GM10248 (cell line): ENCODE results near the gene DNAJC16.

Experiments
- CTCF ChIA-PET: fragments of 300-600 bp; sonication (Branson Sonifier 250); formaldehyde crosslinking; extraction: SDS; loops from one replicate; lab custom pipeline; 2021; ENCODE audit warnings: antibody characterized with exemption; lab: Yijun Ruan, JAX
- POLR2A ChIA-PET: fragments of 350-650 bp; sonication (Branson Sonifier 250); formaldehyde crosslinking; extraction: SDS; loops from one replicate; lab custom pipeline; 2020; ENCODE audit warnings: antibody characterized with exemption; lab: Yijun Ruan, JAX
- DNase-seq: peaks from one replicate; pipeline ENCODE4 v3.0.0; 2012; ENCODE audit errors: extremely low spot score
- TF ChIP-seq, protein P1 (sequence below): IDR thresholded peaks from 2 replicates; pipeline ENCODE4 v1.5.1; 2012; ENCODE audit warnings: mild to moderate bottlenecking, low read depth; ENCODE audit errors: extremely low read depth, missing control alignments, control extremely low read depth

Gene DNAJC16

DNA sequence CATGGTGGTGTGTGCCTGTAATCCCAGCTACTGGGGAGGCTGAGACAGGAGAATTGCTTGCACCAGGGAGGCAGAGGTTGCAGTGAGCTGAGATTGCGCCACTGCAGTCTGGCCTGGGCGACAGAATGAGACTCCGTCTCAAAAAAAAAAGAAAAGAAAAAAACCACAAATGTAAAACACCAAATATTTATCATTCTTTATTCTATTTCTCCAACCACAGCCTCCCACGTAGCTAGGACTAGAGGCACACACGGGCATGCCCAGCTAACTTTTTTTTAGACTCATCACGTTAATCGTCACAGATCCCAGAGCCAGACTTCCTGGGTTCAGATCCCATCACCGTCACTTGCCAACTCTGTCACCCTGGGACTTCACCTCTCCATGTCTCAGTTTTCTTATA lies 13.5 kb downstream of the DNAJC16 start:
- TF ChIP-seq, protein P1, sequence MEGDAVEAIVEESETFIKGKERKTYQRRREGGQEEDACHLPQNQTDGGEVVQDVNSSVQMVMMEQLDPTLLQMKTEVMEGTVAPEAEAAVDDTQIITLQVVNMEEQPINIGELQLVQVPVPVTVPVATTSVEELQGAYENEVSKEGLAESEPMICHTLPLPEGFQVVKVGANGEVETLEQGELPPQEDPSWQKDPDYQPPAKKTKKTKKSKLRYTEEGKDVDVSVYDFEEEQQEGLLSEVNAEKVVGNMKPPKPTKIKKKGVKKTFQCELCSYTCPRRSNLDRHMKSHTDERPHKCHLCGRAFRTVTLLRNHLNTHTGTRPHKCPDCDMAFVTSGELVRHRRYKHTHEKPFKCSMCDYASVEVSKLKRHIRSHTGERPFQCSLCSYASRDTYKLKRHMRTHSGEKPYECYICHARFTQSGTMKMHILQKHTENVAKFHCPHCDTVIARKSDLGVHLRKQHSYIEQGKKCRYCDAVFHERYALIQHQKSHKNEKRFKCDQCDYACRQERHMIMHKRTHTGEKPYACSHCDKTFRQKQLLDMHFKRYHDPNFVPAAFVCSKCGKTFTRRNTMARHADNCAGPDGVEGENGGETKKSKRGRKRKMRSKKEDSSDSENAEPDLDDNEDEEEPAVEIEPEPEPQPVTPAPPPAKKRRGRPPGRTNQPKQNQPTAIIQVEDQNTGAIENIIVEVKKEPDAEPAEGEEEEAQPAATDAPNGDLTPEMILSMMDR: no peak
- no peak for DNase-seq
- POLR2A ChIA-PET: no interaction called here
- CTCF ChIA-PET: no interaction called here

DNA sequence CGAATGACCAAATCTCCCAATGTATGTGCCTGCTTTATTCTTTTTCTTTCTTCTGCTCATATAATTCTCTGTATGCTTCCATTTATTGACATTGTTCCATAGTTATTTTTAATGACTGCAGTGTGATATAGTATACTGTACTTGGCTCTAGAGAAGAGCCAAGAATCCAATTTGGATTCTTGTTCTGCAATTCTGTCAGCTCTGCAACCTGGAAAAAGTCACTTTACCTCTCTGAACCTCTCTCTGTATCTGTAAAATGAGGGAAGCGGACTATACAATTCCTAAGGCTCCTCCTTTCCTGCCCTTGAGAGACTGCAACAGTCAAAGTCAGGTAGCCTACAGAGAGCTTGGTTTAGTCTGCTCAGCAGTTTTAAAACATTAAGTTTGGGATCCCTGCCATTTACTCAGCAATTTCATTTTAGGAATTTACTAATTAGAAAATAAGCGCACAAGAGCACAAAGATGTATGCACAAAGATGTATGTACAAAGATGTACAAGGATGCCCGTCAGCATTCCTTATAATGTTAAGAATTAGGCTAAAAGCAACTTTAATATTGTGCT lies 14.7 kb downstream of the DNAJC16 start:
- TF ChIP-seq, protein P1: no peak
- ChIA-PET POLR2A (no interaction called here), CTCF (interaction anchor here (1.6 kb wide), 1 partner anchor 12 kb away, joined by 4 read pairs; no protein-coding TSS in a partner anchor)
- DNase-seq: no peak

DNA sequence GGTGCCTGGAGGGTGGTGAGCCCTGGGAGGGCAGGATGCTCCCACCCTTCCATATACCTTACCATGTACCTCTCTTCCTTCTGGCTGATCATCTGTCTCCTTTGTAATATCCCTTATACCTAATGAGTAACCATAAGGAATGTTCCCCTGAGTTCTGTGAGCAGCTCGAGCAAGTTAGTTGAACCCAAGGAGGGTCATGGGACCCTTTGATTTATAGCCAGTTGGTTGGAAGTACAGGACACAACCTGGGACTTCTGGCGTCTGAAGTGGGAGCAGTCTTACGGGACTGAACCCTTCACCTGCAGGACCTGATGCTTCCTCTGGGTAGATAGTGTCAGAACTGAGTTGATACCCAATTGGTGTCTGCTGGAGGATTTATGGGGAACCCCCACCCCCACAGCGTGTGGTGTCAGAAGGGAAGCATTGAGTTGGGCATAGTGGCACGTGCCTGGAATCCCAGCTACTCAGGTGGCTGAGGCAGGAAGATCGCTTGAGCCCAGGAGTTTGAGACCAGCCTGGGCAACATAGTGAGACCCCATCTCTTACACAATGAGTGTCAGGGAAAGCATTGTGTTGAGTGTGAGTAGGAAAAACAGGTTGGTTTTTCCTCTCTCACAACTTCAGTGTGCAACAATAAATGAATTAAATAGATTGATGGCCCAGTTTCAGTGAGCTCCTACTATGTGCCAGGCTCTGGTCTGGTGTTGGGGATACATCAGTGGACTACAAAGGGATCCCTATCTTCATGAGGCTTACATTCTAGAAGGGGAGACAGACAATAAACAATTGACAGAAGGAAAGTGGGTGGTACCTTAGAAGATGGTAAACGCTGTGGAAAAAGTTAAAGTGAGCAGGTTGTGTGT lies 16.0 kb downstream of the DNAJC16 start:
- TF ChIP-seq, protein P1: no peak

DNA sequence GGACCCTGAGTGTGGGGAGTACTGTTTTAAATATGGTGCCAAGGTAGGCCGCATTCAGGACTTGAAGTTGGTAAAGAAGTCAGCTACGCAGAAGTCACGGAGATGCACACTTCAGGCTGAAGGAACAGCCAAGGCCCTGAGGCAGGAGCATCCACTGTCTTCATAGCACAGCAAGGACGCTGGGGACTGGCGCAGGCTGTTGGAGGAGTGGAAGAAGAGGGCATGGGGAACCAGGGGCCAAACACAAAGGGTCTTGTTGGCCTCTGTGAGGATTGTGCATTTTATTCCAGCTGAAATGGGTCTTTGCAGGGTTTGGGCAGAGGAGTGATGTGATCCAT lies 16.6 kb downstream of the DNAJC16 start:
- ChIA-PET CTCF (interaction anchor here (1.0 kb wide), 1 partner anchor 37 kb away, joined by 3 read pairs; no protein-coding TSS in a partner anchor), POLR2A (no interaction called here)
- TF ChIP-seq, protein P1: no peak
- no peak for DNase-seq

More for the DNA sequence above, 16.0 kb downstream of the DNAJC16 start:
- DNase-seq: no peak
- ChIA-PET POLR2A (no interaction called here), CTCF (interaction anchor here (1.0 to 1.6 kb wide), 2 partner anchors 14 to 37 kb away, joined by 3 to 4 read pairs; no protein-coding TSS in a partner anchor)

DNA sequence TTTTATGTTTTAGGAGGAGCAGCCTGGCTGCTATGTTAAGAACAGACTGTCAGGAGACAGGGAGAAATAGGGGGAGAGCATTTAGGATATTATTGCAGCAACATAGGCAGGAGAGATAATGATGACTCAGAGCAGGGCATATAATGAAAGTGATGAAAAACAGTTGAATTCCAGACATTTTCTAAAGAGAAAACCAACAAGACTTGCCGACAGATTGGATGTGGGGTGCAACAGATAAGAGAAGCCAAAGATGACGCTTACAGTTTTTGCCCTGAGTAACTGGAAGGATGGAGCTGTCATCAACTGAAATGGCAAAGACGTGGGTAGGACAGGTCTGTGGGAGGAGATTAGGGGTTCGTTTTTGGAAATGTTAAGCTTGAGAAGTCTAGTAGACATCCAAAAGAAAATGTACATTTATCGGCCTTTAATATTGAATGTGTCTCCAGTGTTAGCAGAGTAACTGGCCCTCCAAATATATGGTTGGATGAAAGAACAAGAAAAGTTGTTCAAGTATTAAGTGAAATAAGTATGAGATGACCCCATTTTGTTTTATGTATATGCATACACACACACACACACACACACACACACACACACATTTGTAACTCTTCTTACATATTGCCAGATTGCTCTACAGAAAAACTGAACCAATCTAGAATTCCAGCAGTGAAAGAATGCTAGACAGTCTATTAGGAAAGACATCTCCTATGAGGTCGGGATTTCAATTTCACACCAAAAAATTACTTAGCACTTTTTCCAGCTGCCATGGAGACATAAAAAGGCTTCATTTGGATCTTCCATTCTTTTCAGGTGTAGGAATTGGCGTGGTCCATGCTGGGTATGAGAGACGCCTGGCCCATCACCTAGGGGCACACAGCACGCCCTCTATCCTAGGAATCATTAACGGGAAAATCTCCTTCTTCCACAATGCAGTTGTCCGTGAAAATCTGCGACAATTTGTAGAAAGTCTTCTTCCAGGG lies 17.2 kb downstream of the DNAJC16 start:
- ChIA-PET POLR2A (no interaction called here), CTCF (interaction anchor here (1.0 kb wide), 1 partner anchor 36 kb away, joined by 3 read pairs; no protein-coding TSS in a partner anchor)
- TF ChIP-seq, protein P1: no peak
- DNase-seq: no peak

DNA sequence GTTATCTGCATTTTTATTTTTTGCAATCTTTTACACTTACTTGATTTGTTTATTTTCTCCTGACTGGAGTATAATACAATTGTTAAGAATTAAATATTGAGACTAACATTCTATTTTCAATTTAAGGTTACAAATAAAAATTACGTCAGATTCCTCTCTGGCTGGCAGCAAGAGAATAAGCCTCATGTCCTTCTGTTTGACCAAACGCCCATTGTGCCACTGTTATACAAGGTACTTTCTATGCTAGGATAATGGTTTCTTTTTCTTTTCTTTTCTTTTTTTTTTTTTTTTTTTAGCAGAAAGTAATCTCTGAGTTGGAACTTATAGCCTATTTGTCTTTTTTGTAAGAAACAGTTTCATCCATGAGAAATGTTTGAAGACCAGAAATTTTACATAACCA lies 20.0 kb downstream of the DNAJC16 start:
- CTCF ChIA-PET: interaction anchor here (1.1 to 1.4 kb wide), 2 partner anchors 7 to 12 kb away, joined by 3 to 4 read pairs; no protein-coding TSS in a partner anchor
- TF ChIP-seq, protein P1: no peak
- POLR2A ChIA-PET: no interaction called here
- no peak for DNase-seq
